ENCODE measurements around the gene SEMA6A. TPM values are rescaled to one million over a fixed set of nuclear protein-coding genes. Genes with fewer than 3 reads are reported as not detected.

Gene SEMA6A
- total RNA-seq, 2 donors from 2014 or later, result 3.9 to 4.4 TPM

GRCh38 chr5:116453988-116454411, 120.6 kb downstream of the SEMA6A start:
- H3K4me1 ChIP-seq, result peaks cover 0 to 20% of the 10 kb centered on the region in 2 donors
- DNase-seq (ENCODE audit: low spot score), result no peak
- no peaks in the 10 kb centered on the region for H3K27me3 ChIP-seq
- no peaks in the 10 kb centered on the region for H3K9me3 ChIP-seq
- H3K27ac ChIP-seq, result peak overlapping the region in 1 of 2 donors; percentile 23
- no peak overlapping the region for H3K4me3 ChIP-seq
- TF ChIP-seq CTCF (IDR thresholded peaks at IDR 0.05), result no peak
- no peaks in the 10 kb centered on the region for H3K36me3 ChIP-seq

GRCh38 chr5:116452774-116453368, 121.8 kb downstream of the SEMA6A start:
- TF ChIP-seq CTCF (IDR thresholded peaks at IDR 0.05), result no peak
- Histone ChIP-seq H3K4me3 (no peak overlapping the region), H3K27ac (no peak overlapping the region)

GRCh38 chr5:116451905-116452450, 122.6 kb downstream of the SEMA6A start:
- DNase-seq (ENCODE audit: low spot score), result no peak
- no peaks in the 10 kb centered on the region for H3K9me3 ChIP-seq
- no peak for TF ChIP-seq CTCF (IDR thresholded peaks at IDR 0.05)
- peaks cover 7% of the 10 kb centered on the region for H3K36me3 ChIP-seq
- H3K4me3 ChIP-seq, result no peak overlapping the region
- H3K27me3 ChIP-seq, result no peaks in the 10 kb centered on the region
- peaks cover 0 to 20% of the 10 kb centered on the region in 2 donors for H3K4me1 ChIP-seq
- H3K27ac ChIP-seq, result no peak overlapping the region

More at GRCh38 chr5:116452774-116453368, 121.8 kb downstream of the SEMA6A start:
- Histone ChIP-seq H3K4me1 (peaks cover 0 to 20% of the 10 kb centered on the region in 2 donors), H3K27me3 (no peaks in the 10 kb centered on the region), H3K9me3 (no peaks in the 10 kb centered on the region), H3K36me3 (no peaks in the 10 kb centered on the region)
- DNase-seq (ENCODE audit: low spot score), result no peak

GRCh38 chr5:116451066-116451465, 123.6 kb downstream of the SEMA6A start:
- Histone ChIP-seq H3K9me3 (no peaks in the 10 kb centered on the region), H3K27me3 (no peaks in the 10 kb centered on the region), H3K27ac (no peak overlapping the region), H3K4me1 (peaks cover 0 to 20% of the 10 kb centered on the region in 2 donors), H3K36me3 (peaks cover 16% of the 10 kb centered on the region), H3K4me3 (no peak overlapping the region)
- DNase-seq (ENCODE audit: low spot score), result no peak
- TF ChIP-seq CTCF (IDR thresholded peaks at IDR 0.05), result no peak

- Histone ChIP-seq H3K4me1 (peaks cover 0 to 8% of the 10 kb centered on the region in 2 donors), H3K36me3 (peaks cover 16% of the 10 kb centered on the region), H3K9me3 (no peaks in the 10 kb centered on the region), H3K4me3 (no peak overlapping the region), H3K27me3 (no peaks in the 10 kb centered on the region), H3K27ac (no peak overlapping the region)
- no peak for DNase-seq (ENCODE audit: low spot score)
- no peak for TF ChIP-seq CTCF (IDR thresholded peaks at IDR 0.05)
Measured at GRCh38 chr5:116449458-116449857, 125.2 kb downstream of the SEMA6A start.

Measured in right atrium auricular region (tissue), 2 donors.